Mesothelial cell of epicardium (in vitro differentiated cells): ENCODE data around the gene CHKA. TPM values are rescaled to one million over a fixed set of nuclear protein-coding genes. Genes with fewer than 3 reads are reported as not detected.

Experiments
- DNase-seq, 2 experiments: peaks; one replicate each; pipeline ENCODE4 v3.0.0; 2021; ENCODE audit warnings: low spot score in 2 of 2; ENCODE audit not compliant: unreplicated experiment in 2 of 2
- H3K27ac Mint-ChIP-seq: 2 replicates; pipeline ENCODE4 v1.8.0; 2021; ENCODE audit warnings: mixed read lengths
- H3K27me3 Mint-ChIP-seq: 2 replicates; pipeline ENCODE4 v1.8.0; 2021; ENCODE audit warnings: low read depth, mixed read lengths
- H3K36me3 Mint-ChIP-seq: 2 replicates; pipeline ENCODE4 v1.8.0; 2021; ENCODE audit warnings: mixed read lengths
- H3K4me1 Mint-ChIP-seq: 2 replicates; pipeline ENCODE4 v1.8.0; 2021; ENCODE audit warnings: mixed read lengths
- H3K4me3 Mint-ChIP-seq: 2 replicates; pipeline ENCODE4 v1.8.0; 2021; ENCODE audit warnings: mild to moderate bottlenecking, moderate library complexity, mixed read lengths
- H3K9me3 Mint-ChIP-seq: 2 replicates; pipeline ENCODE4 v1.8.0; 2021; ENCODE audit warnings: mixed read lengths
- total RNA-seq: library from RNA; stranded (reverse); gene quantifications from 3 replicates; pipeline ENCODE4 v1.2.1, GENCODE V29; 2021
- TF ChIP-seq, protein P1 (sequence below): fragments of 200-600 bp; sonication (generic); IDR thresholded peaks from one replicate; pipeline ENCODE4 v1.5.0; 2021; ENCODE audit warnings: antibody characterized with exemption; ENCODE audit not compliant: unreplicated experiment

The CHKA gene
- total RNA-seq, 1 donor from 2014 or later, result 74.4 TPM

DNA sequence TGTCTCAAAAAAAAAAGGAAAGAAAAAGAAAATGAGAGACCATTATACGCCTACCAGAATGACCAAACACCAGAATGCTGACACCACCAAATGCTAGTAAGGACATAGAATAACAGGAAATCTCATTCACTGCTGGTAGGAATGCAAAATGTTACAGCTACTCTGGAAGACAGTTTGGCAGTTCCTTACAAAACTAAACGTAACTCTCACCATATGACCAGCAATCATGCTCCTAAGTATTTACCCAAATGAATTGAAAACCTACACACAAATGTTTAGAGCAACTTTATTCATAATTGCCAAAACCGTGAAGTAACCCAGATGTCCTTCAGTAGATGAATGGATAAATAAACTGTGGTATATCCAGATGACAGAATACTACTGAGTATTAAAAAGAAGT, 7.2 kb downstream of the CHKA start:
- peak overlapping the region; percentile 71 for H3K27ac Mint-ChIP-seq
- no peak for DNase-seq

DNA sequence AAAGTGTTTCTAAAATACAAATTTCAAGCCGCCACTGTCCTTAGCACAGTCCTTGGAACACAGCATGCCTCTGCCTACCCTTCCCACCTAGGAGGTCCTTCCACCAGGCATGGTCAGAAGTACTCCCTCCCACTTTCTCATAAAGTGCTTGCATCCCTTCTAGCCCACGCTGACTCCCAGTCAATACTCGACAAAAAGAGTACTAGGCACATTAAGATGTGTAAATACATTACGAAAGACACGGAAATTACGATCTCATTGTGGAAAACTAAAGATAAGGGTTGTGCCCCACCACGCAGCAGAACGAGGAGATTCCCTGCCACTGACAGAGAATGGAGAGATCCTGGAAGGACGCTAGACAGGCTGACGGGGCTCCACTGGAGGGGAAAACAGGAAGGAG, 13.5 kb downstream of the CHKA start:
- peak overlapping the region; percentile 59 for H3K27ac Mint-ChIP-seq
- DNase-seq, result no peak
- TF ChIP-seq, protein P1, sequence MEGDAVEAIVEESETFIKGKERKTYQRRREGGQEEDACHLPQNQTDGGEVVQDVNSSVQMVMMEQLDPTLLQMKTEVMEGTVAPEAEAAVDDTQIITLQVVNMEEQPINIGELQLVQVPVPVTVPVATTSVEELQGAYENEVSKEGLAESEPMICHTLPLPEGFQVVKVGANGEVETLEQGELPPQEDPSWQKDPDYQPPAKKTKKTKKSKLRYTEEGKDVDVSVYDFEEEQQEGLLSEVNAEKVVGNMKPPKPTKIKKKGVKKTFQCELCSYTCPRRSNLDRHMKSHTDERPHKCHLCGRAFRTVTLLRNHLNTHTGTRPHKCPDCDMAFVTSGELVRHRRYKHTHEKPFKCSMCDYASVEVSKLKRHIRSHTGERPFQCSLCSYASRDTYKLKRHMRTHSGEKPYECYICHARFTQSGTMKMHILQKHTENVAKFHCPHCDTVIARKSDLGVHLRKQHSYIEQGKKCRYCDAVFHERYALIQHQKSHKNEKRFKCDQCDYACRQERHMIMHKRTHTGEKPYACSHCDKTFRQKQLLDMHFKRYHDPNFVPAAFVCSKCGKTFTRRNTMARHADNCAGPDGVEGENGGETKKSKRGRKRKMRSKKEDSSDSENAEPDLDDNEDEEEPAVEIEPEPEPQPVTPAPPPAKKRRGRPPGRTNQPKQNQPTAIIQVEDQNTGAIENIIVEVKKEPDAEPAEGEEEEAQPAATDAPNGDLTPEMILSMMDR, result no peak
- H3K36me3 Mint-ChIP-seq, result peaks cover 19% of the 10 kb centered on the region
- no peaks in the 10 kb centered on the region for H3K27me3 Mint-ChIP-seq
- no peaks in the 10 kb centered on the region for H3K9me3 Mint-ChIP-seq
- no peak overlapping the region for H3K4me3 Mint-ChIP-seq
- H3K4me1 Mint-ChIP-seq, result peaks cover 24% of the 10 kb centered on the region

More for the DNA sequence above, 7.2 kb downstream of the CHKA start:
- Mint-ChIP-seq H3K4me3 (no peak overlapping the region), H3K4me1 (peaks cover 22% of the 10 kb centered on the region), H3K27me3 (no peaks in the 10 kb centered on the region), H3K9me3 (no peaks in the 10 kb centered on the region), H3K36me3 (peaks cover 14% of the 10 kb centered on the region)
- TF ChIP-seq, protein P1, result no peak

DNA sequence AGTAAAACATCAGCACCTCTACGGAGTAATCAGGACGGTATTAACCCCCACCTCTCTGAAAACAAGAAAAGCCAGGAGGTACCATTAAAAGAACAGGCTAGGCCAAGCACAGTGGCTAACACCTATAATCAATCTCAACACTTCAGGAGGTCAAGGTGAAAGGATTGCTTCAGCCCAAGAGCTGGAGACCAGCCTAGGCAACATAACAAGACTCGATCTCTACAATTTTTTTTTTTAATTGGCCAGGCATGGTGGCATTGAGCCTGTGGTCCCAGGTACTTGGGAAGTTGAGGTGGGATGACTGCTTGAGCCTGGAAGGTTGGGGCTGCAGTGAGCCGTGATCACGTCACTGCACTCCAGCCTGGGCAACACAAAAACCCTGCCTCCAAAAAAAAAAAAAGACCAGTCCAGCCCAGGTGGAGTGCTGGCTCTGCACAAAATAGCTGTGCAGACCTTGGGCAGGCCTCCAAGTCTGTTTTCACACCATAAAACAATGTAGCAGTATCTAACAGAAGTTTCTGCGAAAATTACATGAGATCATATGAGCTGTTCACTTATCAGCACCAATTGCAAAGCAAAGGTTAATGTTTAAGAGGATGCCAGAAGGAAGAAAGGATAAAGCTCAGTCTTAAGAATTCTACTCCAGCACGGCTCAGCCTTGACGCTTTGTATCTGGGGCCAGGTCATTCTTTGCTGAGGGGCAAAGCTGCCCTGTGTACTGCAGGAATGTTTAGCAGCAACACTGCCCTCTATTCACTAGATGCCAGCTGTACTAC, 14.8 kb downstream of the CHKA start:
- TF ChIP-seq, protein P1, result no peak
- peaks cover 24% of the 10 kb centered on the region for H3K4me1 Mint-ChIP-seq
- no peak overlapping the region for H3K4me3 Mint-ChIP-seq
- H3K27ac Mint-ChIP-seq, result peak overlapping the region; percentile 84
- no peaks in the 10 kb centered on the region for H3K27me3 Mint-ChIP-seq
- H3K36me3 Mint-ChIP-seq, result peaks cover 21% of the 10 kb centered on the region
- peaks cover 6% of the 10 kb centered on the region for H3K9me3 Mint-ChIP-seq
- no peak for DNase-seq

DNA sequence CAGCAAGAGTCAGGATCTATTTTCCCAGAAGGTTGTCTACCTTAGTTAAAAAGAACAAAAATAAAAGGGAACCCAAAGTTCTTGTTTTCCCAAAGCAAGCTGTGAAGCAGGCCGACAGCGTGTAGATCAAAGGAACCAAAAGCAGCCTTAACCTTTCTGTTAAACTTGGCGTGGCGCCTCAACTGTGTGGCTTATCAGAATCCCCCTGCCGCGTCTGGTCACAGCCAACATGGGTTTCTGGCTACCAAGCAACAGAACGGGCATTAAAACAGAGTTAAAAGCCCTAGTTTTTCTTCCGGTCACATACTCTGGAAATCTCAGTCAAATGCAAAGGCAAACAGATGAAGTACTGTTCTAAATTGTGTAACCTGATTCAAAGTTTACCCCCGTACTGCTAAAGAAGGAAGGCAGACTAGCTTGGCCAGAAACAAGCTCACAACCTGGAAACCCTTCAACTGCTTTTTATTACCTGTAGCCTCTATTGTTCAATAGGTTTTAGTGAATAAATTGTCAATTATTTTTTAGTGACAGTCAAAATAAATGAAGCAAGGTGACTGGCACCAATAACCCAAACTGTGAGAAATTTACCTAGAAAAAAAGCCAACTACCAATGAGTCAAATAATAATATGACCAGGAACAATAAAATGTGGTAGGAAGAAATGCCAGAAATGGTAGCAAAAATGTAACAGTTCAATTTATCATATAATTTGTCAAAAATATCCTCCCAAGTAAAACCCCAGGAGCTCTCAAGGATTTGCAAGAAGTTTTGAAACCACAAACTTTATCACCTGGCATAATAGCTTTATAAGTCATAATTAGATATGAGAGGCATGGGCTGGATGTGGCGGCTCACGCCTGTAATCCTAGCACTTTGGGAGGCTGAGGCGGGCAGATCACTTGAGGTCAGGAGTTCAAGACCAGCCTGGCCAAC, 21.4 kb downstream of the CHKA start:
- TF ChIP-seq, protein P1, result no peak
- peak overlapping the region; percentile 28 for H3K4me3 Mint-ChIP-seq
- no peak for DNase-seq
- peaks cover 18% of the 10 kb centered on the region for H3K36me3 Mint-ChIP-seq
- H3K27ac Mint-ChIP-seq, result peak overlapping the region; percentile 89
- H3K27me3 Mint-ChIP-seq, result no peaks in the 10 kb centered on the region
- H3K9me3 Mint-ChIP-seq, result peaks cover 6% of the 10 kb centered on the region
- peaks cover 24% of the 10 kb centered on the region for H3K4me1 Mint-ChIP-seq

DNA sequence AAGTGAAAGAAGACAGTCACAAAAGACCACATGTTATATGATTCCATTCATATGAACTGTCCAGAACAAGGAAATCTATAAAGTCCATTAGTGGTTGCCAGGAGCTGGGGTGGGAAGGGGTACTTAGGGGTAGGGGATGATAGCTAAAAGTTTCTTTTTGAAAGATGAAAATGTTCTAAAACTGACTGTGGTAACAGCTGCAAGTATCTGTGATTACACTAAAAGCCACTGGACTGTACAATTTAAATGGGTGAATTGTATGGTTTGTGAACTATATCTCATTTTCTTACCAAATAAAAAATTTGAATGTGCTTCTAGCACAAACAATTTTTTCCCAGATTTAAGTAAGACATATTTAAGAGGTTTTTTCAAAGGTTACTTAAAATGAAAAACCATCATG, 22.1 kb downstream of the CHKA start:
- Mint-ChIP-seq H3K36me3 (peaks cover 19% of the 10 kb centered on the region), H3K9me3 (peaks cover 6% of the 10 kb centered on the region), H3K4me3 (no peak overlapping the region), H3K27me3 (no peaks in the 10 kb centered on the region), H3K4me1 (peaks cover 23% of the 10 kb centered on the region), H3K27ac (peak overlapping the region; percentile 89)
- TF ChIP-seq, protein P1, result no peak
- DNase-seq, result no peak
